ENCODE data around the gene TMEM30B. TPM values are rescaled to one million over a fixed set of nuclear protein-coding genes. Genes with fewer than 3 reads are reported as not detected.

TMEM30B gene
- total RNA-seq, 2 donors from 2014 or later: 57.1 to 98.5 TPM

DNA sequence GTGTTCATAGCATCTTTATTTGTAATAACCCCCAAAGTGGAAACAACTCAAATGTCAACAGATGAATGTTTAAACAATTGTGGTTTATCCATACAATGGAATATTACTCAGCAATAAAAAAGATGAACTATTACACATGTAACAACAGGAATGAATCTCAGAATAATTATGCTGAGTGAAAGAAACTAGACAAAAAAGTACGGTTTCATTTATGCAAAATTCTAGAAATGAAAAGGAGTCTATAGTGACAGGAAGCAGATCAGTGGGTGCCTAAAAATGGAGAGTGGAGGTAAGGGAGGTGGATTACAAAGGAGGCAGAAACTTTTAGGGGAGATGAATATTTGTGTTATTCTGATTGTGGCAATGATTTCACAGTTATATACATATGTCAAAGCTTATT lies 45.0 kb upstream of the TMEM30B start:
- intact Hi-C loops (cut with DNase I): no loop called here
- Histone ChIP-seq H3K9me3 (no peaks in the 10 kb centered on the region), H3K27me3 (replicated peaks; ENCODE audit: insufficient read depth) (no peaks in the 10 kb centered on the region), H3K36me3 (no peaks in the 10 kb centered on the region), H3K27ac (peak overlapping the region in 1 of 2 donors; percentile 49), H3K4me3 (no peak overlapping the region), H3K4me1 (replicated peaks) (no peaks in the 10 kb centered on the region)
- DNase-seq (ENCODE audit: low spot score): no peak
- TF ChIP-seq POLR2AphosphoS5 (IDR thresholded peaks at IDR 0.05): no peak
- no peak for TF ChIP-seq POLR2A (IDR thresholded peaks at IDR 0.05)
- TF ChIP-seq, protein P1, sequence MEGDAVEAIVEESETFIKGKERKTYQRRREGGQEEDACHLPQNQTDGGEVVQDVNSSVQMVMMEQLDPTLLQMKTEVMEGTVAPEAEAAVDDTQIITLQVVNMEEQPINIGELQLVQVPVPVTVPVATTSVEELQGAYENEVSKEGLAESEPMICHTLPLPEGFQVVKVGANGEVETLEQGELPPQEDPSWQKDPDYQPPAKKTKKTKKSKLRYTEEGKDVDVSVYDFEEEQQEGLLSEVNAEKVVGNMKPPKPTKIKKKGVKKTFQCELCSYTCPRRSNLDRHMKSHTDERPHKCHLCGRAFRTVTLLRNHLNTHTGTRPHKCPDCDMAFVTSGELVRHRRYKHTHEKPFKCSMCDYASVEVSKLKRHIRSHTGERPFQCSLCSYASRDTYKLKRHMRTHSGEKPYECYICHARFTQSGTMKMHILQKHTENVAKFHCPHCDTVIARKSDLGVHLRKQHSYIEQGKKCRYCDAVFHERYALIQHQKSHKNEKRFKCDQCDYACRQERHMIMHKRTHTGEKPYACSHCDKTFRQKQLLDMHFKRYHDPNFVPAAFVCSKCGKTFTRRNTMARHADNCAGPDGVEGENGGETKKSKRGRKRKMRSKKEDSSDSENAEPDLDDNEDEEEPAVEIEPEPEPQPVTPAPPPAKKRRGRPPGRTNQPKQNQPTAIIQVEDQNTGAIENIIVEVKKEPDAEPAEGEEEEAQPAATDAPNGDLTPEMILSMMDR (IDR thresholded peaks at IDR 0.05): no peak
- WGBS: 95% methylated on average over 1 of the region's 1 CpG

DNA sequence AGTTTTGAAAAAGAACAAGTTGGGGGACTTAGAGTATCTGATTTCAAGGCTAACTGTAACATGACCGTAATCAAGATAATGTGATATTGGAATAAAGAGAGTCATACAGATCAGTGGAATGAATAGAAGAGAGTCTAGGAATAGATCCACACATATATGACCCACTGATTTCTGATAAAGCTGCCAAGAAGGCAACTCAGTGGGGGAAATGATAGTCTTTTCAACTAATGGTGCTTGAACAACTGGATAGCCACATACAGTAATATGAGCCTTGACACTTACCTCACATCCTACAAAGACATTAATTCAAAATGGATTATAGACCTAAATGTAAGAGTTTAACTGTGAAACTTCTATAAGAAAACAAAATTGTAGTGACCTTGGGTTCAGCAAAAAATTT lies 44.0 kb upstream of the TMEM30B start:
- H3K27ac ChIP-seq: no peak overlapping the region
- intact Hi-C loops (cut with DNase I): no loop called here
- 88% methylated on average over 1 of the region's 1 CpG for WGBS

DNA sequence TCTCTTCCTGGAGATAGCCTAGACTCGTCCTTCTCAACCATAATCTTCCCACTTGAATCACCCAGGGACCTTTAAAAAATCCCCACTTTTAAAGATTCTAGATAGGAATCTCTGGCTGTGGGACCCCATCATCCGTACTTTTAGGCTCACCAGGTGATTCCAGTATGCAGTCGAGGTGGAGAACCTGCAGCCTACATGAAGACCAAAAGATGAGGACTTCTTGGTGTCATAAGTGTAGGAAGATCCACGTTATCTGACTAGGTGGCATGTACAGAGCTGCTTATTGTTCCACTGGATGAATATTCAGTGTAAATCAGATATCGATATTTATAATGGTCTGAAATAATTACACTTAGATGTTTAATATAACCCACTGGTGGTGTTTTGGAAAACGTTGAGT lies 42.8 kb upstream of the TMEM30B start:
- Histone ChIP-seq H3K27ac (no peak overlapping the region), H3K4me1 (replicated peaks) (no peaks in the 10 kb centered on the region), H3K9me3 (no peaks in the 10 kb centered on the region), H3K27me3 (replicated peaks; ENCODE audit: insufficient read depth) (no peaks in the 10 kb centered on the region), H3K36me3 (no peaks in the 10 kb centered on the region), H3K4me3 (peak overlapping the region in 1 of 2 donors; percentile 69)
- intact Hi-C loops (cut with DNase I): no loop called here
- TF ChIP-seq, protein P1 (IDR thresholded peaks at IDR 0.05): no peak
- TF ChIP-seq POLR2AphosphoS5 (IDR thresholded peaks at IDR 0.05) (no peak), POLR2A (IDR thresholded peaks at IDR 0.05) (no peak)
- DNase-seq (ENCODE audit: low spot score): no peak
- 89% methylated on average over 6 of the region's 6 CpGs for WGBS

More for the DNA sequence above, 44.0 kb upstream of the TMEM30B start:
- Histone ChIP-seq H3K9me3 (no peaks in the 10 kb centered on the region), H3K4me3 (no peak overlapping the region), H3K27me3 (replicated peaks; ENCODE audit: insufficient read depth) (no peaks in the 10 kb centered on the region), H3K4me1 (replicated peaks) (no peaks in the 10 kb centered on the region), H3K36me3 (no peaks in the 10 kb centered on the region)
- TF ChIP-seq POLR2AphosphoS5 (IDR thresholded peaks at IDR 0.05) (no peak), POLR2A (IDR thresholded peaks at IDR 0.05) (no peak)
- TF ChIP-seq, protein P1 (IDR thresholded peaks at IDR 0.05): no peak
- DNase-seq (ENCODE audit: low spot score): no peak

DNA sequence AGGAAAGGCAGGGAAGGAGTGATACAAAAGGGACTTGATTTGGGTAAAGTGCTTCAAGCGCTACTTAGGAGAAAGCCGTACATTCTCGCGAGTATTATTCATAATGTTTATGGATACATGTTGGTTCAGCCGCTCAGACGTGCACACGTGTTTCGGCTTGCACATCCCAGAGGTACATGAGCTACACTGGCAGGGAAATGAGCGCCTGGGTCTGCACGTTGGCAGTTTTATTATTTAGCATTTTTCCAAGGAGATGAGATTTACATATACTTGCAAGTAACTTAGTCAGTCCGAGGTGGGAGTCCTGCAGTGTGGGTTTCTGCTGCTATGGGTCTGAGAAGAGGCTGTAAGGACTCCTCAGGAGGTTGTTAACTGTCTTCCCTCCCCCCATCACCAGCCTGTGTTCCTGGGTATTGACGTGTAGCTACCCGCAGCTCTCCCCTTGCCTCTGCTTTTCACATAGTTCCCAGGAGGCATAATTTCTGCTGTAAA lies 41.7 kb upstream of the TMEM30B start:
- peak overlapping the region; percentile 87 to 89 for H3K27ac ChIP-seq
- 6% methylated on average over 13 of the region's 13 CpGs for WGBS
- H3K27me3 ChIP-seq (replicated peaks; ENCODE audit: insufficient read depth): no peaks in the 10 kb centered on the region
- no peaks in the 10 kb centered on the region for H3K9me3 ChIP-seq
- peak overlapping the region; percentile 69 for H3K4me3 ChIP-seq
- TF ChIP-seq POLR2AphosphoS5 (IDR thresholded peaks at IDR 0.05) (peak; percentile 36), POLR2A (IDR thresholded peaks at IDR 0.05) (no peak)
- TF ChIP-seq, protein P1 (IDR thresholded peaks at IDR 0.05): no peak
- DNase-seq (ENCODE audit: low spot score): peak; percentile 53
- no peaks in the 10 kb centered on the region for H3K4me1 ChIP-seq (replicated peaks)
- intact Hi-C loops (cut with DNase I): no loop called here
- H3K36me3 ChIP-seq: no peaks in the 10 kb centered on the region

DNA sequence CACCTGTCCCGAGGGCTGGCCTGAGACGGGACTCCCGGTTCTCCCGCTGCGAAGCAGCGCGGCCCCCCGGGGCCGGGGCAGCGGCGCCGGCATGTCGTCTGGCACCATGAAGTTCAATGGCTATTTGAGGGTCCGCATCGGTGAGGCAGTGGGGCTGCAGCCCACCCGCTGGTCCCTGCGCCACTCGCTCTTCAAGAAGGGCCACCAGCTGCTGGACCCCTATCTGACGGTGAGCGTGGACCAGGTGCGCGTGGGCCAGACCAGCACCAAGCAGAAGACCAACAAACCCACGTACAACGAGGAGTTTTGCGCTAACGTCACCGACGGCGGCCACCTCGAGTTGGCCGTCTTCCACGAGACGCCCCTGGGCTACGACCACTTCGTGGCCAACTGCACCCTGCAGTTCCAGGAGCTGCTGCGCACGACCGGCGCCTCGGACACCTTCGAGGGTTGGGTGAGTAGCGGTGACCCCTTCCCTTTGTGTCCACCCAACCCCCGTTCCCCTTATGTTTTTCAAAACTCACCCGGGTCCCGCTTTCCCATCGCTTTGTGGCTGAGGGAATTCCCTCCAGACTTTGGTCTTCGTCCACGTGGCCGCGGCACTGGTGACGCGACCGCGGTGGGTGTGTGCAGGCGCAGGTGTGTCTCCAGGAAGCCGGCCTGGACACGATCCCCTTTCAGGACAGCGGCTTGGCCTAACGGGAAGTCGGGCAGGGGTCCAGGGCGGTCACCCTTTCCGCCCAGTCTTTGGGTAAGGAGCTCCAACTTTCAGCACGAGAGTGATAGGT lies 41.1 kb upstream of the TMEM30B start:
- H3K27me3 ChIP-seq (replicated peaks; ENCODE audit: insufficient read depth): no peaks in the 10 kb centered on the region
- peak overlapping the region; percentile 87 to 89 for H3K27ac ChIP-seq
- peak overlapping the region; percentile 69 for H3K4me3 ChIP-seq

More for the DNA sequence above, 41.1 kb upstream of the TMEM30B start:
- no peaks in the 10 kb centered on the region for H3K4me1 ChIP-seq (replicated peaks)
- TF ChIP-seq, protein P1 (IDR thresholded peaks at IDR 0.05): no peak
- peak; percentile 17 for TF ChIP-seq POLR2A (IDR thresholded peaks at IDR 0.05)
- peak; percentile 47 for TF ChIP-seq POLR2AphosphoS5 (IDR thresholded peaks at IDR 0.05)
- under 1% methylated on average over 61 of the region's 63 CpGs for WGBS
- intact Hi-C loops (cut with DNase I): no loop called here
- no peaks in the 10 kb centered on the region for H3K36me3 ChIP-seq
- H3K9me3 ChIP-seq: no peaks in the 10 kb centered on the region
- peak; percentile 78 for DNase-seq (ENCODE audit: low spot score)

All from prostate gland (tissue), 2 donors.